Panc1 (cell line): ENCODE measurements around the gene MBTPS1. TPM values are rescaled to one million over a fixed set of nuclear protein-coding genes. Genes with fewer than 3 reads are reported as not detected.

Experiments used
- ATAC-seq: fragments of 200-7000 bp; cut with Tn5 transposase; 2 replicates; pipeline ENCODE4 v1.9.1; 2020; ENCODE audit warnings: mild to moderate bottlenecking, moderate library complexity
- BruUV-seq: library from RNA; stranded (reverse); fragments of 400-500 nt; replicated peaks from 2 replicates; lab custom pipeline; 2021; lab: Mats Ljungman, UMichigan
- CTCF ChIA-PET: fragments of 300-600 bp; sonication (Branson Sonifier 250); formaldehyde crosslinking; loops from one replicate; lab custom pipeline; 2022; ENCODE audit warnings: antibody characterized with exemption; lab: Charles Lee
- POLR2A ChIA-PET: fragments of 300-600 bp; sonication (Branson Sonifier 250); formaldehyde crosslinking; loops from one replicate; lab custom pipeline; 2022; ENCODE audit warnings: antibody characterized with exemption; lab: Charles Lee
- DNase-seq: peaks from one replicate; pipeline ENCODE4 v3.0.0-alpha.2; 2010; ENCODE audit warnings: low read depth, low spot score
- H3K27ac ChIP-seq: 2 replicates; pipeline ENCODE4 v1.5.1; 2011; ENCODE audit warnings: mild to moderate bottlenecking, low read length, inconsistent platforms
- H3K27me3 ChIP-seq: fragments of 200-500 bp; sonication (Bioruptor generic); 2 replicates; pipeline ENCODE4 v1.6.0; 2014; ENCODE audit warnings: low read length, inconsistent platforms; ENCODE audit not compliant: control insufficient read depth, insufficient read depth
- H3K36me3 ChIP-seq: fragments of 200-500 bp; sonication (Bioruptor generic); 2 replicates; pipeline ENCODE4 v1.5.1; 2014; ENCODE audit warnings: inconsistent platforms, mild to moderate bottlenecking, low read length, moderate library complexity; ENCODE audit not compliant: control insufficient read depth, insufficient read depth
- H3K4me1 ChIP-seq: 2 replicates; pipeline ENCODE4 v1.5.1; 2011; ENCODE audit warnings: inconsistent platforms, mild to moderate bottlenecking, low read length, moderate library complexity; ENCODE audit not compliant: control insufficient read depth, insufficient read depth
- H3K4me3 ChIP-seq, 2 experiments: 2 replicates each; pipeline ENCODE4 v1.5.1; 2011 to 2012; ENCODE audit warnings: low read depth in 2 of 2, low read length in 2 of 2, mild to moderate bottlenecking in 2 of 2, inconsistent platforms in 1 of 2, moderate library complexity in 1 of 2
- H3K9me3 ChIP-seq: fragments of 200-500 bp; sonication (Bioruptor generic); 2 replicates; pipeline ENCODE4 v1.5.1; 2014; ENCODE audit warnings: low read depth, mild to moderate bottlenecking, inconsistent platforms, low read length, moderate library complexity; ENCODE audit not compliant: control insufficient read depth, insufficient read depth
- CTCF ChIP-seq: fragments of 450-650 bp; IDR thresholded peaks from 2 replicates; pipeline ENCODE4 v1.5.1; 2017; ENCODE audit warnings: mild to moderate bottlenecking
- POLR2AphosphoS5 ChIP-seq: IDR thresholded peaks from 2 replicates; pipeline ENCODE4 v1.6.1; 2012; ENCODE audit warnings: mild to moderate bottlenecking, low read depth, low read length, moderate library complexity
- REST ChIP-seq, 2 experiments: IDR thresholded peaks; 2 replicates each; pipeline ENCODE4 v1.6.1; 2011 to 2012; ENCODE audit warnings: low read depth in 2 of 2, control low read depth in 1 of 2, low read length in 1 of 2, mild to moderate bottlenecking in 1 of 2, moderate library complexity in 1 of 2; ENCODE audit not compliant: insufficient read depth in 1 of 2
- SIN3A ChIP-seq: IDR thresholded peaks from 2 replicates; pipeline ENCODE4 v1.6.1; 2012; ENCODE audit warnings: low read depth, mild to moderate bottlenecking, low read length, moderate library complexity, borderline replicate concordance; ENCODE audit not compliant: insufficient read depth
- TCF7L2 ChIP-seq: IDR thresholded peaks from 2 replicates; pipeline ENCODE4 v1.6.1; 2011; ENCODE audit warnings: mild to moderate bottlenecking, low read depth, low read length, inconsistent platforms
- in situ Hi-C: cut with HindIII; loops from 2 replicates; pipeline ENCODE4 v1.10.0; 2016; ENCODE audit warnings: low sequenced_read_pairs, low pct_unique_long_range_greater_than_20kb
- intact Hi-C: fragments of 100-400 bp; cut with micrococcal nuclease; formaldehyde crosslinking; loops from one replicate; pipeline ENCODE4 v1.10.0; 2022; ENCODE audit not compliant: unreplicated experiment
- total RNA-seq: library from RNA; stranded (reverse); gene quantifications from one replicate; pipeline ENCODE4 v1.2.1, GENCODE V29; 2021; ENCODE audit not compliant: unreplicated experiment

The MBTPS1 gene
- total RNA-seq, 1 experiment from 2014 or later: 66.8 TPM

GRCh38 chr16:84153660-84154214, 37.0 kb upstream of the MBTPS1 start:
- Histone ChIP-seq H3K4me1 (no peaks in the 10 kb centered on the region), H3K36me3 (no peaks in the 10 kb centered on the region), H3K4me3 (no peak overlapping the region), H3K9me3 (no peaks in the 10 kb centered on the region), H3K27me3 (no peaks in the 10 kb centered on the region), H3K27ac (no peak overlapping the region)
- ChIA-PET CTCF (no interaction called here), POLR2A (no interaction called here)
- DNase-seq: no peak
- in situ Hi-C loops (no loop called here), intact Hi-C loops (no loop called here)
- TF ChIP-seq SIN3A (no peak), TCF7L2 (no peak), CTCF (no peak), REST (IDR thresholded peaks at IDR 0.05; ENCODE audit: insufficient read depth in 1 of 2, low read depth in 2 of 2, low read length in 1 of 2) (no peak), POLR2AphosphoS5 (no peak)
- no peak for ATAC-seq
- BruUV-seq: no TSS peak

GRCh38 chr16:84150926-84151325, 34.2 kb upstream of the MBTPS1 start:
- CTCF ChIA-PET: no interaction called here
- Histone ChIP-seq H3K27me3 (no peaks in the 10 kb centered on the region), H3K4me3 (no peak overlapping the region), H3K27ac (no peak overlapping the region), H3K4me1 (no peaks in the 10 kb centered on the region), H3K9me3 (no peaks in the 10 kb centered on the region), H3K36me3 (no peaks in the 10 kb centered on the region)
- POLR2A ChIA-PET: no interaction called here
- no peak for TF ChIP-seq CTCF
- no peak for TF ChIP-seq POLR2AphosphoS5
- TF ChIP-seq SIN3A: no peak
- no peak for TF ChIP-seq REST (IDR thresholded peaks at IDR 0.05; ENCODE audit: insufficient read depth in 1 of 2, low read depth in 2 of 2, low read length in 1 of 2)
- no peak for TF ChIP-seq TCF7L2
- ATAC-seq (no peak), DNase-seq (no peak)
- intact Hi-C loops (no loop called here), in situ Hi-C loops (no loop called here)
- no TSS peak for BruUV-seq
